A549 (cell line): ENCODE measurements around the gene RGMA. TPM values are rescaled to one million over a fixed set of nuclear protein-coding genes. Genes with fewer than 3 reads are reported as not detected.
A peak's percentile ranks its signal among the peaks of the same experiment; 100 is the strongest.

Source experiments
- ATAC-seq, 2 experiments: fragments of 200-7000 bp in 1 of 2; fragments of >200 bp in 1 of 2; cut with Nextera tagmentation in 1 of 2; cut with Tn5 transposase in 1 of 2; 3 replicates each; pipeline versions ENCODE4 v1.8.0 to v1.9.1; 2018 to 2020; ENCODE audit warnings: mild to moderate bottlenecking in 1 of 2, moderate library complexity in 1 of 2
- CTCF ChIA-PET: fragments of 300-600 bp; sonication (Branson Sonifier 250); formaldehyde crosslinking; extraction: SDS; loops from one replicate; lab custom pipeline; 2021; ENCODE audit warnings: antibody characterized with exemption, inconsistent platforms; lab: Yijun Ruan, JAX
- POLR2A ChIA-PET: fragments of 350-600 bp; formaldehyde crosslinking; extraction: SDS; loops from one replicate; lab custom pipeline; 2021; ENCODE audit warnings: antibody characterized with exemption, inconsistent platforms; lab: Yijun Ruan, JAX
- DNase-seq, 2 experiments: peaks; one replicate each; pipeline versions ENCODE4 v3.0.0 to v3.0.0-alpha.2; 2011 to 2016; ENCODE audit warnings: low read depth in 1 of 2, low spot score in 1 of 2
- FAIRE-seq: peaks from 2 replicates; lab custom pipeline; 2011; peaks lifted over from hg19 to GRCh38; lab: Jason Lieb, UNC
- H3K27ac ChIP-seq, 2 experiments: fragments of >200 bp; sonication (Bioruptor Twin); formaldehyde crosslinking; 3 replicates each; pipeline ENCODE4 v1.5.1; 2016 to 2017
- H3K4me1 ChIP-seq: fragments of >200 bp; sonication (Bioruptor Twin); formaldehyde crosslinking; 3 replicates; pipeline ENCODE4 v1.6.1; 2016
- H3K4me2 ChIP-seq: fragments of >200 bp; sonication (Bioruptor Twin); formaldehyde crosslinking; 3 replicates; pipeline ENCODE4 v1.6.1; 2016
- H3K4me3 ChIP-seq: fragments of >200 bp; sonication (Bioruptor Twin); formaldehyde crosslinking; 3 replicates; pipeline ENCODE4 v1.5.1; 2016
- H3K9me3 ChIP-seq: fragments of >200 bp; sonication (Bioruptor Twin); formaldehyde crosslinking; 3 replicates; pipeline ENCODE4 v1.6.1; 2016
- CTCF ChIP-seq: fragments of >200 bp; sonication (Bioruptor Twin); formaldehyde crosslinking; IDR thresholded peaks from 3 replicates; pipeline ENCODE4 v1.5.1; 2016
- ELK1 ChIP-seq: fragments of 150-350 bp; IDR thresholded peaks from 2 replicates; pipeline ENCODE4 v1.6.1; 2014; ENCODE audit warnings: low read depth, mild to moderate bottlenecking, low read length
- EP300 ChIP-seq, 2 experiments: fragments of >200 bp; sonication (Bioruptor Twin); formaldehyde crosslinking; IDR thresholded peaks; 2 replicates in 1 of 2; 3 replicates in 1 of 2; pipeline ENCODE4 v1.6.1; 2016 to 2017
- ESRRA ChIP-seq: fragments of 150-350 bp; IDR thresholded peaks from 2 replicates; pipeline ENCODE4 v1.6.1; 2014; ENCODE audit warnings: mild to moderate bottlenecking, low read length, borderline replicate concordance
- HES2 ChIP-seq: fragments of >200 bp; sonication (Bioruptor Twin); formaldehyde crosslinking; IDR thresholded peaks from 2 replicates; pipeline ENCODE4 v1.6.1; 2016
- HEYL ChIP-seq: fragments of 250-450 bp; sonication (Bioruptor Pico); IDR thresholded peaks from 2 replicates; pipeline ENCODE4 v1.8.0; 2021; ENCODE audit warnings: mild to moderate bottlenecking, moderate library complexity
- HMGXB4 ChIP-seq: fragments of 250-450 bp; sonication (Bioruptor Pico); IDR thresholded peaks from 2 replicates; pipeline ENCODE4 v1.5.0; 2021; ENCODE audit warnings: mild to moderate bottlenecking, moderate library complexity, borderline replicate concordance
- KDM5A ChIP-seq: fragments of 200-600 bp; sonication (generic); IDR thresholded peaks from 2 replicates; pipeline ENCODE4 v1.6.1; 2016; ENCODE audit warnings: antibody characterized with exemption, mild to moderate bottlenecking
- MAFK ChIP-seq: fragments of 450-650 bp; IDR thresholded peaks from 2 replicates; pipeline ENCODE4 v1.6.1; 2014; ENCODE audit not compliant: partially characterized antibody
- MYC ChIP-seq: IDR thresholded peaks from 2 replicates; pipeline ENCODE4 v1.6.1; 2012; ENCODE audit warnings: mild to moderate bottlenecking, inconsistent platforms, low read length, improper control_type of control experiment, borderline replicate concordance
- NPAS2 ChIP-seq: fragments of 250-450 bp; sonication (Bioruptor Pico); IDR thresholded peaks from 2 replicates; pipeline ENCODE4 v1.8.0; 2022; ENCODE audit warnings: mild to moderate bottlenecking, moderate library complexity, borderline replicate concordance
- PBX3 ChIP-seq: IDR thresholded peaks from 2 replicates; pipeline ENCODE4 v1.6.1; 2012
- POLR2AphosphoS2 ChIP-seq: conservative IDR thresholded peaks from 2 replicates; pipeline ENCODE4 v1.6.1; 2012; ENCODE audit warnings: low read length, improper control_type of control experiment, inconsistent platforms
- RFX5 ChIP-seq: fragments of 450-650 bp; IDR thresholded peaks from 2 replicates; pipeline ENCODE4 v1.7.1; 2014; ENCODE audit warnings: antibody characterized with exemption, mild to moderate bottlenecking, moderate library complexity
- SMC3 ChIP-seq: fragments of >200 bp; sonication (Bioruptor Twin); formaldehyde crosslinking; IDR thresholded peaks from 3 replicates; pipeline ENCODE4 v1.6.1; 2018; ENCODE audit warnings: inconsistent platforms
- TFCP2L1 ChIP-seq: fragments of 250-450 bp; sonication (Bioruptor Pico); IDR thresholded peaks from 2 replicates; pipeline ENCODE4 v1.5.0; 2021; ENCODE audit warnings: mild to moderate bottlenecking
- TP53 ChIP-seq: fragments of 250-450 bp; sonication (Bioruptor Pico); IDR thresholded peaks from 2 replicates; pipeline ENCODE4 v1.5.0; 2021; ENCODE audit warnings: mild to moderate bottlenecking, moderate library complexity
- ZC3H11A ChIP-seq: fragments of 450-650 bp; IDR thresholded peaks from 2 replicates; pipeline ENCODE4 v1.6.1; 2014; ENCODE audit warnings: antibody characterized with exemption, mild to moderate bottlenecking
- ZNF302 ChIP-seq: fragments of 250-450 bp; sonication (Bioruptor Pico); IDR thresholded peaks from 2 replicates; pipeline ENCODE4 v1.9.0; 2021; ENCODE audit warnings: inconsistent platforms, mild to moderate bottlenecking, moderate library complexity
- WGBS: methylation state at CpG from one replicate; pipeline ENCODE4 v1.1.6; 2017; ENCODE audit errors: missing lambda C conversion rate; 5-methylcytosine and 5-hydroxymethylcytosine counted together
- polyA plus RNA-seq, 4 experiments: library from polyadenylated mRNA; depleted of rRNA in 3 of 4; stranded (reverse); fragments of >200 nt; fragmentation: RNase III in 1 of 4; extraction: RNeasy Plus Mini Kit Qiagen cat#74134 plus additional on column Dnase treatment in 1 of 4; gene quantifications; 2 replicates in 3 of 4; 3 replicates in 1 of 4; pipeline ENCODE4 v1.2.3, GENCODE V29; 2011 to 2017

The RGMA gene
- polyA plus RNA-seq, 2 of the 4 experiments (the other 2 are of a cell fraction), result 0.22 TPM; not detected in 1

GRCh38 chr15:93087825-93088199 is 1.2 kb downstream of the RGMA start (continued):
- TF ChIP-seq CTCF (peak; percentile 97), HMGXB4 (no peak), ZC3H11A (no peak), SMC3 (peak; percentile 76), EP300 (IDR thresholded peaks at IDR 0.05) (no peak), MAFK (no peak), TFCP2L1 (no peak)

- H3K4me2 ChIP-seq, result no peak overlapping the region
- WGBS, result 5% methylated on average over 2 of the region's 2 CpGs
- ChIA-PET POLR2A (no interaction called here), CTCF (interaction anchor here (0.7 to 3.3 kb wide), 14 partner anchors 9 to 1033 kb away, joined by 3 to 51 read pairs (median 12); no protein-coding TSS in a partner anchor)
- H3K4me3 ChIP-seq, result no peak overlapping the region
- DNase-seq (no peak), FAIRE-seq (no peak), ATAC-seq (no peak)
- 0 out of 3 replicates have a peak, but pooled peaks cover 2% of the 10 kb centered on the region for H3K9me3 ChIP-seq
- H3K27ac ChIP-seq, result no peak overlapping the region
- TF ChIP-seq HEYL (CRISPR knock-in tag) (no peak), RFX5 (no peak), POLR2AphosphoS2 (no peak), KDM5A (no peak), NPAS2 (no peak), MAFK (no peak), PBX3 (no peak), ELK1 (no peak), HES2 (no peak), MYC (no peak), ZNF302 (CRISPR knock-in tag) (no peak)
- H3K4me1 ChIP-seq, result peaks cover 16% of the 10 kb centered on the region
Observed at GRCh38 chr15:93086791-93087190, 2.2 kb downstream of the RGMA start.

- ATAC-seq, result no peak
- TF ChIP-seq MAFK, result no peak
- no peak for TF ChIP-seq ESRRA
- no peak for TF ChIP-seq TP53 (CRISPR knock-in tag)
- TF ChIP-seq, all 56 proteins: peak for 0
- DNase-seq (no peak), FAIRE-seq (peak; percentile 73)
- Histone ChIP-seq H3K4me1 (peaks cover 16% of the 10 kb centered on the region), H3K9me3 (0 out of 3 replicates have a peak, but pooled peaks cover 2% of the 10 kb centered on the region), H3K4me2 (no peak overlapping the region), H3K27ac (no peak overlapping the region), H3K4me3 (no peak overlapping the region)
- CTCF ChIA-PET, result interaction anchor here (1.0 to 3.3 kb wide), 2 partner anchors 56 to 1034 kb away, joined by 3 to 19 read pairs; no protein-coding TSS in a partner anchor
- WGBS, result 3% methylated on average over 1 of the region's 1 CpG
- POLR2A ChIA-PET, result no interaction called here
Observed at GRCh38 chr15:93085692-93086091, 3.3 kb downstream of the RGMA start.
